H9 (cell line): ENCODE data around the gene SREBF1. TPM values are rescaled to one million over a fixed set of nuclear protein-coding genes. Genes with fewer than 3 reads are reported as not detected.

Experiments used
- DNase-seq: peaks from one replicate; pipeline ENCODE4 v3.0.0-alpha.2; 2017
- H2AFZ ChIP-seq: one replicate; pipeline ENCODE4 v1.6.1; 2013; ENCODE audit warnings: mild to moderate bottlenecking, low read length, control low read depth, moderate library complexity
- H2AK5ac ChIP-seq: 2 replicates; pipeline ENCODE4 v1.6.1; 2013; ENCODE audit warnings: low read length, control low read depth, mixed read lengths; ENCODE audit not compliant: insufficient read length
- H2BK120ac ChIP-seq: one replicate; pipeline ENCODE4 v1.6.1; 2013; ENCODE audit warnings: low read depth, mild to moderate bottlenecking, low read length, control low read depth, inconsistent platforms; ENCODE audit not compliant: poor library complexity, severe bottlenecking
- H2BK12ac ChIP-seq: 2 replicates; pipeline ENCODE4 v1.6.1; 2013; ENCODE audit warnings: low read length, control low read depth, mixed read lengths, low read depth; ENCODE audit not compliant: insufficient read length
- H2BK15ac ChIP-seq: 2 replicates; pipeline ENCODE4 v1.6.1; 2013; ENCODE audit warnings: low read depth, low read length, control low read depth
- H2BK20ac ChIP-seq: one replicate; pipeline ENCODE4 v1.6.1; 2013; ENCODE audit warnings: low read depth, mild to moderate bottlenecking, low read length, control low read depth, inconsistent platforms; ENCODE audit not compliant: poor library complexity, severe bottlenecking
- H2BK5ac ChIP-seq: 2 replicates; pipeline ENCODE4 v1.6.1; 2013; ENCODE audit warnings: low read length, control low read depth, mixed read lengths; ENCODE audit not compliant: insufficient read length
- H3K14ac ChIP-seq: 2 replicates; pipeline ENCODE4 v1.6.1; 2013; ENCODE audit warnings: low read length, control low read depth; ENCODE audit not compliant: insufficient read depth
- H3K18ac ChIP-seq: 2 replicates; pipeline ENCODE4 v1.6.1; 2013; ENCODE audit warnings: low read depth, mild to moderate bottlenecking, mixed read lengths, low read length, control low read depth; ENCODE audit not compliant: insufficient read length
- H3K23ac ChIP-seq: 2 replicates; pipeline ENCODE4 v1.6.1; 2013; ENCODE audit warnings: low read length, control low read depth, mixed read lengths, low read depth; ENCODE audit not compliant: insufficient read length
- H3K23me2 ChIP-seq: 2 replicates; pipeline ENCODE4 v1.6.1; 2013; ENCODE audit warnings: low read depth, mild to moderate bottlenecking, mixed read lengths, low read length, control low read depth; ENCODE audit not compliant: insufficient read length, poor library complexity, severe bottlenecking
- H3K27ac ChIP-seq: 2 replicates; pipeline ENCODE4 v1.5.1; 2013; ENCODE audit warnings: low read length, control low read depth, mixed read lengths, low read depth; ENCODE audit not compliant: insufficient read length
- H3K27me3 ChIP-seq: 2 replicates; pipeline ENCODE4 v1.6.1; 2013; ENCODE audit warnings: low read length, control low read depth, inconsistent platforms; ENCODE audit not compliant: insufficient read depth
- H3K4ac ChIP-seq: 2 replicates; pipeline ENCODE4 v1.6.1; 2013; ENCODE audit warnings: low read depth, mild to moderate bottlenecking, control low read depth, inconsistent platforms, low read length, moderate library complexity
- H3K4me1 ChIP-seq: 2 replicates; pipeline ENCODE4 v1.6.1; 2013; ENCODE audit warnings: low read length, control low read depth, inconsistent platforms; ENCODE audit not compliant: insufficient read depth
- H3K4me2 ChIP-seq: 2 replicates; pipeline ENCODE4 v1.6.1; 2013; ENCODE audit warnings: low read length, control low read depth, mixed read lengths; ENCODE audit not compliant: insufficient read length, insufficient read depth
- H3K56ac ChIP-seq: 2 replicates; pipeline ENCODE4 v1.6.1; 2013; ENCODE audit warnings: low read depth, mild to moderate bottlenecking, mixed read lengths, low read length, control low read depth; ENCODE audit not compliant: insufficient read length
- H3K79me1 ChIP-seq: 2 replicates; pipeline ENCODE4 v1.6.1; 2013; ENCODE audit warnings: low read depth, mild to moderate bottlenecking, moderate library complexity, low read length, control low read depth, inconsistent platforms; ENCODE audit not compliant: insufficient read depth, poor library complexity, severe bottlenecking
- H3K79me2 ChIP-seq: 2 replicates; pipeline ENCODE4 v1.6.1; 2013; ENCODE audit warnings: low read length, control low read depth, inconsistent platforms; ENCODE audit not compliant: insufficient read depth
- H3K9ac ChIP-seq: 2 replicates; pipeline ENCODE4 v1.6.1; 2013; ENCODE audit warnings: low read length, control low read depth, mixed read lengths; ENCODE audit not compliant: insufficient read length; ENCODE audit errors: extremely low read depth
- H3K9me3 ChIP-seq: one replicate; pipeline ENCODE4 v1.6.1; 2013; ENCODE audit warnings: low read depth, low read length, inconsistent platforms; ENCODE audit not compliant: control insufficient read depth
- H3T11ph ChIP-seq: one replicate; pipeline ENCODE4 v1.6.1; 2013; ENCODE audit warnings: mild to moderate bottlenecking, low read length, control low read depth, inconsistent platforms
- H4K20me1 ChIP-seq: one replicate; pipeline ENCODE4 v1.6.1; 2013; ENCODE audit not compliant: control insufficient read depth, insufficient read length, insufficient read depth
- H4K5ac ChIP-seq: 2 replicates; pipeline ENCODE4 v1.6.1; 2013; ENCODE audit warnings: low read depth, mild to moderate bottlenecking, mixed read lengths, low read length, control low read depth; ENCODE audit not compliant: insufficient read length
- H4K8ac ChIP-seq: replicated peaks from 2 replicates; pipeline ENCODE4 v1.6.1; 2013; ENCODE audit warnings: low read length, control low read depth, mixed read lengths, low read depth; ENCODE audit not compliant: insufficient read length
- H4K91ac ChIP-seq: 2 replicates; pipeline ENCODE4 v1.6.1; 2013; ENCODE audit warnings: low read depth, mild to moderate bottlenecking, moderate library complexity, mixed read lengths, low read length, control low read depth; ENCODE audit not compliant: insufficient read length
- H3K27ac Mint-ChIP-seq, 3 experiments: 2 replicates in 2 of 3; 3 replicates in 1 of 3; pipeline ENCODE4 v1.8.0; 2020 to 2021; ENCODE audit warnings: mixed read lengths in 3 of 3, mild to moderate bottlenecking in 1 of 3, moderate library complexity in 1 of 3
- H3K27me3 Mint-ChIP-seq: 2 replicates; pipeline ENCODE4 v1.8.0; 2021; ENCODE audit warnings: low read depth, mild to moderate bottlenecking, moderate library complexity, mixed read lengths
- H3K36me3 Mint-ChIP-seq, 3 experiments: 2 replicates in 2 of 3; 3 replicates in 1 of 3; pipeline ENCODE4 v1.8.0; 2020 to 2021; ENCODE audit warnings: low read depth in 3 of 3, mixed read lengths in 3 of 3; ENCODE audit not compliant: insufficient read depth in 1 of 3
- H3K4me1 Mint-ChIP-seq, 2 experiments: 2 replicates each; pipeline ENCODE4 v1.8.0; 2020; ENCODE audit warnings: mixed read lengths in 2 of 2
- H3K4me3 Mint-ChIP-seq, 2 experiments: 2 replicates in 1 of 2; 3 replicates in 1 of 2; pipeline ENCODE4 v1.8.0; 2020 to 2021; ENCODE audit warnings: mild to moderate bottlenecking in 2 of 2, mixed read lengths in 2 of 2, moderate library complexity in 1 of 2
- H3K9me3 Mint-ChIP-seq, 2 experiments: 2 replicates in 1 of 2; 3 replicates in 1 of 2; pipeline ENCODE4 v1.8.0; 2020; ENCODE audit warnings: mild to moderate bottlenecking in 2 of 2, mixed read lengths in 2 of 2, moderate library complexity in 1 of 2
- WGBS: extraction: QIAGEN DNeasy Blood & Tissue Kit; methylation state at CpG from one replicate; pipeline ENCODE4 v1.1.7; 2013; ENCODE audit warnings: missing lambda C conversion rate, low lambda C conversion rate, mixed read lengths; ENCODE audit not compliant: insufficient read length; ENCODE audit errors: extremely low coverage; 5-methylcytosine and 5-hydroxymethylcytosine counted together
- total RNA-seq: library from RNA; stranded (reverse); gene quantifications from 2 replicates; pipeline ENCODE4 v1.2.1, GENCODE V29; 2021
- TF ChIP-seq, protein P1 (sequence below): fragments of 200-600 bp; sonication (generic); conservative IDR thresholded peaks from 3 replicates; pipeline ENCODE4 v1.8.0; 2021; ENCODE audit warnings: antibody characterized with exemption, mild to moderate bottlenecking

Gene SREBF1
- total RNA-seq, 1 experiment from 2014 or later, result 81.9 TPM

DNA sequence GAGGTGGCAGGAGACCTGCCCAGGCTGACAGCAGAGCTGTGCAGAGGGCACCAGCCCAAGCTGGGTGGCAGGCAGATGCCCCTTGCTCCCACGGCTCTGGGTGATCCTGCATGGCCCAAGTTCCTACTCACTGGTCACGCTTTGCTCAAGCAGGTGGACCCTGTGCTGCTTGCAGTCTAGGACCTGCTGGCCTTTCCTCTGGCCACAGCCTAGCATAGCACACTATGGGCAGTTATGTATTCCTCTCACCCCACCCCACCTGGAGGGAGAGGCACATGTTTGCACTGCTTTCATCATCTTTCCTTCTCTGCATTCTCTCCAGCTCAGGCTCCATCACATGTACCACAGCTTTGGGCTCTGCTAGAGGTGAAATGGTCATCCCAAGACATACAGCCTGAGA is 19.6 kb upstream of the SREBF1 start:
- Histone ChIP-seq H2BK15ac (no peak overlapping the region), H4K20me1 (no peaks in the 10 kb centered on the region), H3K14ac (no peak overlapping the region), H3K56ac (no peak overlapping the region), H3K79me1 (no peaks in the 10 kb centered on the region), H3K23me2 (no peaks in the 10 kb centered on the region), H3T11ph (no peak overlapping the region), H4K91ac (no peak overlapping the region), H2AFZ (no peak overlapping the region), H4K8ac (no peak overlapping the region), H3K27ac (no peak overlapping the region), H3K23ac (no peak overlapping the region), H3K27me3 (no peaks in the 10 kb centered on the region), H2BK120ac (no peak overlapping the region), H2BK12ac (no peak overlapping the region), H3K79me2 (no peaks in the 10 kb centered on the region), H2AK5ac (no peak overlapping the region), H3K9ac (no peak overlapping the region), H3K9me3 (no peaks in the 10 kb centered on the region), H3K4me2 (no peak overlapping the region), H3K4me1 (no peaks in the 10 kb centered on the region), H3K18ac (no peak overlapping the region), H3K4ac (no peak overlapping the region), H4K5ac (no peak overlapping the region), H2BK5ac (no peak overlapping the region), H2BK20ac (no peak overlapping the region)
- TF ChIP-seq, protein P1, sequence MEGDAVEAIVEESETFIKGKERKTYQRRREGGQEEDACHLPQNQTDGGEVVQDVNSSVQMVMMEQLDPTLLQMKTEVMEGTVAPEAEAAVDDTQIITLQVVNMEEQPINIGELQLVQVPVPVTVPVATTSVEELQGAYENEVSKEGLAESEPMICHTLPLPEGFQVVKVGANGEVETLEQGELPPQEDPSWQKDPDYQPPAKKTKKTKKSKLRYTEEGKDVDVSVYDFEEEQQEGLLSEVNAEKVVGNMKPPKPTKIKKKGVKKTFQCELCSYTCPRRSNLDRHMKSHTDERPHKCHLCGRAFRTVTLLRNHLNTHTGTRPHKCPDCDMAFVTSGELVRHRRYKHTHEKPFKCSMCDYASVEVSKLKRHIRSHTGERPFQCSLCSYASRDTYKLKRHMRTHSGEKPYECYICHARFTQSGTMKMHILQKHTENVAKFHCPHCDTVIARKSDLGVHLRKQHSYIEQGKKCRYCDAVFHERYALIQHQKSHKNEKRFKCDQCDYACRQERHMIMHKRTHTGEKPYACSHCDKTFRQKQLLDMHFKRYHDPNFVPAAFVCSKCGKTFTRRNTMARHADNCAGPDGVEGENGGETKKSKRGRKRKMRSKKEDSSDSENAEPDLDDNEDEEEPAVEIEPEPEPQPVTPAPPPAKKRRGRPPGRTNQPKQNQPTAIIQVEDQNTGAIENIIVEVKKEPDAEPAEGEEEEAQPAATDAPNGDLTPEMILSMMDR, result no peak
- DNase-seq, result no peak
- no CpG with 5 or more reads among the region's 2 CpGs for WGBS
- Mint-ChIP-seq H3K9me3 (no peaks in the 10 kb centered on the region), H3K27ac (no peak overlapping the region), H3K4me3 (no peak overlapping the region), H3K4me1 (peaks cover 16 to 24% of the 10 kb centered on the region in 2 experiments), H3K27me3 (no peaks in the 10 kb centered on the region; the same call in 1 of the 2 replicates), H3K36me3 (no peaks in the 10 kb centered on the region)
